Measurements from ENCODE around the gene SAP25.

Gene SAP25

DNA sequence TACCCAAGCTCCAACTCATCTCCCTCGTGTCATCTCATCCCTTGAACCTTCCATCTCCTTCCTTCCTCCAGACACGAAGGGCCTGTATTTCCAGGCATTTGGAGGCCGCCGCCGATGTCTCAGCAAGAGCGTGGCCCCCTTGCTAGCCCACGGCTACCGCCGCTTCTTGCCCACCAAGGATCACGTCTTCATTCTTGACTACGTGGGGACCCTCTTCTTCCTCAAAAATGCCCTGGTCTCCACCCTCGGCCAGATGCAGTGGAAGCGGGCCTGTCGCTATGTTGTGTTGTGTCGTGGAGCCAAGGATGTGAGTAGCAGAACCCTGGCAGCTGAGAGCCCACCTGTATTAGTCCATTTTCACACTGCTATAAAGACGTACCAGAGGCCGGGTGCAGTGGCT is 17.9 kb upstream of the SAP25 start:
- no peak for FAIRE-seq

DNA sequence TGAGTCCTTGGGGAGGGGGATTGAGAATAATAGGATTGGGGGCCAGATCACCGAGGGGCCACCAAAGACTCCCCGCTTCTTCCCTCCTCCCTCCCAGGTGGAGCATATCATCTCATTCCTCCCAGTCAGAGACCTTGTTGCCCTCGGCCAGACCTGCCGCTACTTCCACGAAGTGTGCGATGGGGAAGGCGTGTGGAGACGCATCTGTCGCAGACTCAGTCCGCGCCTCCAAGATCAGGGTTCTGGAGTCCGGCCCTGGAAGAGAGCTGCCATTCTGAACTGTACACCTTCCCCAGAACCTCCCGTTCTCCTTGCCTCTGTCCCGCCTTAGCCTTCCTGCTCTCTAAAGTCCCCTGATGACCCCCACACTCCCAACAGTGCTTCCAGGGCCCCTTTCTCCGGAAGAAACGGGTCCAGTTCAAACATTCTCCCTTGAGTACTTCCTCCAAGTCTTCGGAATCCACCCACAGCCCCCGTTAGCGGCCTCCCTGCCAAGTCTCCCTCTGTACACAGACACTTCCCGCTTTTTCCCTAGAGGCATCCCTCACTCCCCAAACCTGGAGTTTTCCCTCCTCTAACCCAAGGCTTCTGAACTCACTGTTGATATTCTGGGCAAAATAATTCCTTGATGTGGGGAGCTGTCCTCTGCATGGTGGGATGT is 16.5 kb upstream of the SAP25 start:
- no peak for FAIRE-seq

DNA sequence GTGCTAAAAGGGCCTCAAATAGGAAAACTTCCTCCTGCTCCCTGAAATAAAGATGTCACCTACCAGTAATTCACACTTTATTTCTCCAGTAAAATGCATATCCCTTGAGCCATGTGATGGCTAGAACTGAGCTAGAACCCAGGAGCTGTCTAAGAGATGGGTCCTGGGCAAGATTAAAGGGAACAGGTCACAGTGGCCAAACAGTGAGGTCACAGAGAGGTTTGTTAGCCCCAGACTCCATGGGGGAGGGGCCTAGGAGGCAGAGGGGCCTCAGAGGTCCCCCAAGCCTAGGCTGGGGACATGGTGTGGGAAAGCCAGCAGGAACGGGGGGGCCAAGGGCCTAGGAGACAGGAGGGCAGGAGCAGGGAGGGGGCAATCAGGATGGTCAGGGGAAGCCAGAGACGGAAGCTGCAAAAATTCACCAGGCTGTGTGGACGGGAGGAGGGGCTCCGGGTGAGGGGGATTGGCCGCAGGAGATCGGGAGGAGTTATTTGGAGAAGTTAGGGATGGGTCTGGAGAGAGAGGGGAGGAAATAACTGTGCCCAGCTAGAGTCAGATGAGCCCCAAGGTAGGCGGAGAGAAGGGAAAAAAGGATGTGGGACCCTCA is 15.7 kb upstream of the SAP25 start:
- FAIRE-seq, result no peak

DNA sequence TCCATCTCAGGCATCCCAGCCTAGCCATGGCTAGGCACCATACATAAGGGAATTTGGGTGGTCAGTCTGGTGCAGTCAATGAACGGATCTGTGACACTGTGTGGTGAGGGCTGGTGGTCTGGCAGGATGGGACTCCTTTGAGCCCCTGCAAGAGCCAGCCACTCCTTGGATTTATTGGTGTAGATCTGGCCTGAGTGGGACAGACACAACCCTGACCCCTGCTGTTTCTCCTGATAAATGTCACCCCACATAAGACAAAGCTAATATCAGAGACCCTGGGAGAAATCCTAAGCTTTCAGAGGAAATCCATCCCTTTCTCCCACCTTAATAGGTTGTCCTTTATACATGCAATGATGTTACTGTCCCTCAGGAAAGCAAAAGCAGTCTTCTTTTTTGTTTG is 14.7 kb upstream of the SAP25 start:
- no peak for FAIRE-seq

DNA sequence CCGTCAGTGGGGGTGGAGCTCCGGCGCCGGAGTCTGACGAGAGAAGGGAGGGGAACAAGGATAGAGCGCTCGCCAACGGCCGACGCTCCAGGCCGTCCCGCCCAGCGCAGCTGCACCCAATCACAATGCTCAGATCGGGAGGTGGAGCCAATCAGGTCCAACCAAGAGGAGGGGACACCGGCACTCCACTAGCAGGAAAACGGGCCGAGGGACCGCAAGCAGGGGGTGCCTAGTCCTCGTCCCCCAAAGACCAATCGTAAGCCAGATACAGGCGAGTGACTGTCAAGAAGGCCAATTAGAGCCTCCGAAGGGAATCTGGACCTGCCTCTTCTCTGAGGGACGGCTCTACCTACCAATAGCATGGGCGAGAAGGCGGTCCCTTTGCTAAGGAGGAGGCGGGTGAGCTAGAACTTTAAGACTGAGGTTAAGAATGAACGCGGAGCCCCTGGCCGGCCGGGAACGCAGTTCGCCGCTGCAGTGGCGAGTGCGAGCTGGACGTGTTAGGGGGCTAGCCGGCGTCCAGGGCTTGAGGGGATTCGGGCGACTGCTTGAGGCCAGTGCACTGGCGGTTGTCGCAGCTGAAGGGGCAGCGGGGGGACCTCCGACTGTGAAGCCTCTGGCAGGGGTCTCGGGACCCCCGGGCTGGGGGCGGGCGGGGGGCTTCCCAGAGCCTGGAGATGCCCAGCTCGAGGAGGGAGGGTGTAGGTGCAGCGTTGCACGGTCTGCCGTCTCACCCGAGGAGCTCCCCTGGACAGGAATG is 12.7 kb upstream of the SAP25 start, which contains the start of gene FBXO24:
FBXO24 (plus strand) TSS at position 63 of the 760 bp plus-strand sequence; CDS start at position 361, 298 bp downstream.
- FAIRE-seq, result peak; percentile 90

DNA sequence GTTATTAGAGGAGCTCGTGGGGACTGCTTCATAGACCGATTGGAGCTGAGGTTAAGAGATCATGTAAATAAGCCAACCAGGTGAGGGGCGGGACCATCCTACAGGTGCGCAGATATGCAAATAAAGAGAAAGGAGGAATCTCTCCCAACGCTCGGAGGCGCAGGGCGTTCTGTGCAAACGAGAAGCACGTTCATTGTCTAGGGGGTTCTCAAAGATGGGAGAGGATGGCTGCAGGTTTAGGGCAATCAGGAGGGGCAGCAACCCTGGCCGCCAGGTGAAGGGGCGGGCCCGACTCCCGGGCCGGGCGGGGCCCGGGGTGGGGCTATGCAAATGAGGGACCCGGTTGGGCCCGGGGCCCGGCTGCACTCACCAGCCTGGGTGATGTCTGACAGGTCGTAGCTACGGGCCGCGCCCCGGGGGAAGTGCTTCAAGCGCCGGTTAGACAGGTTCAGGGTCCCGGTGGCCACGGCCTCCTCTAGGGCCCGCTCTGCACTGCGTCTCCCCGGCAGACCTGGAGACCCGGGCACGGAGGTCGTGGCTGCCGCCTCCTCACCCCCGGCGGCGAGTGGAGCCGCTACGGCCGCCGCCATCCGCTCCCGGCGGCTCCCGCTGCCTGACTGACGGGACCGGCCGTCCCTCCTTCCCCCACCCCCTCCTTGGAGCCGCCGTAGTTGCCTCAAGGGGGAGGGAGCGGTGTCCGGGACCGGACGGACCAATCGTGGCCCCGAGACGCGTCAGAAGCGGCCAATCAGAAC is 12.0 kb upstream of the SAP25 start, which contains the start of gene LRCH4:
LRCH4 (minus strand) TSS at position 619 of the 755 bp plus-strand sequence; CDS start at position 590, 29 bp downstream.
- FAIRE-seq, result no peak

DNA sequence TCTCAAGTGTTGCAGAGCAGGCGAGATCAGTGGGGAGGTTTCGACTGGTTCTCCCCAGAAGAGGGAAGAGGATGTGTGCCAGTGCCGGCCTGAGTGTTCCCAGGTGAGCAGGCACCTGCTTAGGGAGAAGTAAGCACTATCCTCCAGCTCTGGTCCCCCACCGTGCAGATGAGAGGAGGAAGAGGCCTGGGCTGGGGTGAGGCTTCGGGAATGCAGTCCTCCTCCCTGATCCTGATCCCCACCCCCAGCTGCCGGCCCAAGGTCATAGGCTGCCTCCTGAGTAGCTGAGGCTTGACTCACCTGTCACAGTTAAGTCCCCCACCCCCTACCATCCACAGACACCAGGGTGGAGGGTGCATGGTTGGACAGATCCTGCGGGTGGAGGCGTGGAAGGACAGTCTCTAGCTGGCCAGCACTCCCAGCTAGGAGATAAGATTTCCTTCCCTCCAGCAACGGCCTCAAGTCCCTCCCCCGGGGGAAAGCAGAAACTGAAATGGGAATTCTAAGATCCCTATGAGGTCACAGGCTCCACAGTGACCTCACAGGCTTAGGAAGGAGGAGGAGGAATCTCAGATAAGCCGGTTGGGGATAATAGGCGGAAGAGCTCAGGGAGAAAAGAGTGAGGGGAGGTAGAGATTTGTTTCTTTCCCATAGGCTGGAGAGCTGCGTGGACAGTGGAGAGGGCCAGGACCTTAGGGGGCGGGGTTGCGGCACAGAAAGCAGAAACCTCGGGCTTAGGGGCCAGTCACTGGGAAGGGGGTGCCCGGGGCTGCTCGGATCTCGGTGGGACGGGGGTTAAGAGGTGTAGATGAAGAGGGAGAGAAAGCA is 11.2 kb upstream of the SAP25 start:
- FAIRE-seq, result no peak

DNA sequence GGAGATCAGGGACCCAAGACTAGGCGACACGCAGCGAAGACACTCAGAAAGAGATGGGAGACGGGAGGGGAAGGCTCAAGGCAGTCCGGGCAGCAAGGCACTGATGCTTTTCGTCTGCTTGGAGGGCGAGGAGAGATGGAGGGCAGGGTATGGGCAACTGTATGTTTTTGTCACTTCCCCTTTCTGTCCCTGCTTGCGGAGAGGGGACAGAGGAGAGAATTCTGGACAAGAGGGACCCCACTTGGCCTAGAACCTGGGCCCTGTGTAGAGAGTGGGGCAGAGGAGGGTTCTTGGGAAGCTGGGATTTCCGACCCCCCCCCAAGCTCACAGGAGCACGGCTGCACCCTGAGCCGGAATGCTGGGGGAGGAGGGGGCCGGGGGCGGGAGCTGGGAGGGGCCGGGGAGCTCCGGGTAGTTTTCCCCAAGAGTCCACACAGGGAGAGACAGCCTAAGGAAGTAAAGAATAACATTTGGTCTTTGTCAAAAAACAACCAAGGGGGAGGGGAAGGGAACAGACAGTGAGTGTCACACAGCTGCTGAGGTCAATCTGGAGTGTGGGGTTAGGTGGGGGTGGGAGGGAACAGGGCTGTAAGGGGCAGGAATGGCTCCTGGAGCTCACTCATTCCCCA is 10.5 kb upstream of the SAP25 start:
- FAIRE-seq, result no peak

DNA sequence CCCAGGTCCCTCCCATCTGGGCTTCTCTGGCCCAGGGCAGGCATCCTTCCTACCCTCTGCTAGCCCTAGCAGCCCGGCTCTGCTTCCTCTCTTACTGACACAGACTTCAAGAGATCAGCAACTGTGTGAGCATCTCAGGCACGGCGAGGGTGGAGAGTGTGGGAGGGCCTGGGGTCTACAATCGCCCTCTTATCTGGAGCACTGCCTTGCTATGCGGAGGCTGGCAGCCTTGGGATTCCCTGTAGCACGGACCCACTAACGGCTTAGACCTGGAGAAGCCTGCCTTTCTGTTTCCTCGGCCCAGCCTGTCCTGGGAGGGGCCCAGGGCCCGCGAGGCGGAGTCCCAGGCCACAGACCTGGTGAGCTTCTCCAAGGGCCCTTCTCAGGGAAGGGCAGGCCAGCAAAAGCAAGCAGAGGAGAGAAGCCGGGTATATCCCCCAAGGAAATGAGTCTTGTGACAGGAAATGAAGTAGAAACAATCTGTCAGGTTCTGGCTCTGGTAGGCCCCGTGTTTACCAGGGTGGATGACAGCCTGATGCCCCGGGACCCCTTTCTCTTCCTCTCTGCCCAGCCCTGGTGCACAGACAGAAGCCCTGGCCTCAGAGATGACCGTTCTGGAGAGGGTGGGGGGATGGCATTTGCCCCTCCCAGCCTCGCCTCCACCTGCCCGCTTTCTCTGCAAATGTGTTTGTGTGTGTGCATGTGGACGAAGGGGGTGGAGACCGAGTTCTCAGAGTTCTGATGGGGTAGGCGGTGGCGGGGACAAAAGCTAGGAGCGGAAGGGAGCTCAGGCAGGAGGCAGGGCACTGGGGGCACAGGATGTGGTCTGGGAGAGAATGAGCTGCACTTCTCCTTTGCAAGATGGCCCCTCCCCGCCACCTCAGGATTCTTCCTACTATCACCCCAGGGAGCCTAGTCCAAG is 9.7 kb upstream of the SAP25 start:
- FAIRE-seq, result no peak

DNA sequence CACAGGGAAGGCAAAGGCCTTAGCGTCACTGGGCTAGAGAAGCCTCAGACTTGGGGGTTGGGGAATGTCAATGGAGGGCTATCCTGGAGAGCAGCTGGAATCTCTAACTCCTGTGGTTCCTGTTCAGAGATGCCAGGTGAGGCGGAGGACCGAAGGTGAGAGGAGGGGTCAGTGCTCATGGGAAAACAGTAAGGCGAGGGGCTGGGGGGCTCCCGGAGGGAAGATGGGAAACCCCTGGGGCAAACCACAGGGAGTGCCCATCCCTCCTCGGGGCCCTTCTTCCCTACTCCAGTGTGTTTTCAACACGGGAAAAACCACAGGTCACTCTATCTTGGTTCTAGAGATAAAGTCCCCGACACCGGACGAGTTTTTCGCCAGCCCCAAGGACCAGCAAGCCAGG is 8.9 kb upstream of the SAP25 start:
- no peak for FAIRE-seq

DNA sequence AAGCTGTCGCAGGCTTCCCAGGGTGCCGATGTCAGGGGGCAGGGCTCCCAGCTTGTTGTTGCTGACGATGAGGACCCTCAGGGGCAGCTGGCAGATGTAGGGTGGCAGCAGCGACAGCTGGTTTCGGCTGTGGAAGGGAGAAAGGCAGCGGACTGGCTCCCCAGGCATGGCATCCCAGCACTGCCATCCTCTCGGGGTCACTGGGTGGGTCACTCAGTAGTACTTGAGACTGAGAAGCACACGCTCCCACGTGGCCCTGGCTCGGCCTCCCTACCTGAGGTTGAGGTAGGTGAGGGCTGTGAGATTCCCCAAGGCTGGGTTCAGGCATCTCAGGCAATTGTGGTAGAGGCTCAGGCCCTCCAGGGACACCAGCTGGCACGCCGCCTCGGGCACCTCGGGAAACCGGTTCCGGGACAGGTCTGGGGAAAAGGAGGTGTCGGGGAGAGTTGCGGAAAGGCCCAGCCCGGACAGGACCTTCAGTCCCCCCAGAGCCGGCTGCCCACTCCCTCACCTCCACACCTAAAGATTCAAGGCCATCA is 8.4 kb upstream of the SAP25 start:
- no peak for FAIRE-seq

DNA sequence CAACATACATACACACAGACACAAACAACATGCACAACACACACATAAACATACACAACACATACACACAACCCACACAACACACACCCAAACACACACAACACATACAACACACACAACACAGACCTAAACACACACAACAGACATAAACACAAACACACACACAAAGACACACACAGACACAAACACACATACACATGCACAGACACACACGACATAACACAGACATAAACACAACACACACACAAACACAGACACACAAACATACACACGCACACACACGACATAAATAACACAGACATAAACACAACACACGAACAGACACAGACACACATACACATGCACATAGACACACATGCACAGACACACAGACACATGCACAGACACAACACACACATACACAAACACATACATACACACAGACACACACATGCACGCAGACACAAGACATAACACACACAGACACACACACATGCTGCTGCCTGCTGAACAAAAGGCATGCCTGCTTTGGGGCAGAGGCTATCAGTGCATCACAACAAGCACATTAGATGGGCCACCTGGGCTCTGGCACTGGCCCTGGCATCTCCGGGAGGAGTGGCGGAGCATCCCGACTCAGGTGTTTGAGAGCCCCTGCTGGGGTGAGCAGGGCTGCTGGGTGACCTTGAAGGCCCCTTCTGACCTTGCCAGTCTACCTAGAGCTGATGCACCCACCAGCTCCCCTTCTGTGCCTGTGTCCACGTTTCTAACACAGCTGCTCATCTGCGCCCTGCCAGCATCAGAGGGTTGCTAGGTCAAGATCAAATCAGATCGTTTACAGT is 7.0 kb upstream of the SAP25 start:
- FAIRE-seq, result no peak

DNA sequence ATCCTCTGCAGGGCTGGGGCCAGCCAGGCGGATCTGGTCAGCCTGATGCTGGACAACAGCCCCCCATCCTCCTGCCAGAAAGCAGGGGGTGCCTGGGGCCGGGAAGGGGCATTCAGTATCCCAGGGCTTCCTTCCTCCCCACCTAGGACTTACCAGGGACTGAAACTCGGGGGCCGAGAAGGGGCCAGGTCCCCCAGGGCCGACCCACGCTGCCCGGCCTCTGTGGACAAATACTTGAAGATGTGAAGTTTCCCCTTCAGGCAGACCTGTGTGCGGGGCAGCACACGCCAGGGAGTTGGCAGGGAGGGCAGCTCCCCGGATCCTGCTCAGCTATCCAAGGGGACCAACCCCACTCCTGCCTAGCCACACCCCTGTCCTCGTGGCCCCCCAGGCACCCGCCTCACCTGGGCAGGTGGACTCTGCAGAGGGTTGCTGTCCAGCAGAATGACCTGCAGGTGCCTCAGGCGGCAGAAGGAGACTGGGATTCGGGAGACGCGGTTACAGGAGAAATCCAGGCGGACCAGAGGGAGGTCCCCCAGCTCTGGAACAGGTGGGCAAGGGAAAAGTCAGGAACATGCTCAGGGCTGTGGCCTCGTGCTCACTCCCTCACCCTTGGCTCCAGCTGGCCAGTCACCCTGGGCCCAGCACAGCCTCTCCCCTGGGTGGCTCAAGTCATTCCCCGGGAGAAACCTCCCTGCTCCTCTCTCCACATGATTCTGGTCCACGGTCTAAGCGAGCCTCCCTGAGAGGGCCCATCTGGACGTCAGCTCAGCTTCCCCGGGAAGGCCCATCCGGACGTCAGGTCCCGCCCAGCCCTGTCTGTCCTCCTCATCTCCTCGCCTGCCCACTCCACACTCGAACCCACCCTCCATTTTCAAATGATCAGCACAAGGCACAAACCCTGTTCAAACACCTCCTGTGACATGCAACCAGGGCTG is 4.8 kb upstream of the SAP25 start:
- FAIRE-seq, result no peak

DNA sequence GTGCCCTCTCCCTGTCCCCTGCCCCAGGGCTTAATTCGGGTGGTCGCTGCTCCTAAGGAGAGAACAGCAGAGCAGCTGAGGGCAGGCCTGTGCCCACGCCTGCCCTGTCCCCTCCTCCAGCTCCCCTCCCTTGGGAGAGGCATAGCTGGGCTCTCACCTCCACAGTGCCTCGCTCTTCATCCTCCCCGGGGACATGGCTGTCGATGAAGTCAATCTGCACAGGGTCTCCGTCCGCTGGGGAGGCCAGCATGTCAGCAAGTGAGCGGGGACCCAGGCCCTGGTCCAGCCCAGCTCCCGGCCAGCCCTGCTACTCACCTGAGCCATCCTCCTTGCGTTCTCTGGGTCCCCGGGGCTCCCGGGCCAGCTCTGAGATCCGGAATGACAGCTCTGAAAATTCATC is 3.8 kb upstream of the SAP25 start:
- no peak for FAIRE-seq

DNA sequence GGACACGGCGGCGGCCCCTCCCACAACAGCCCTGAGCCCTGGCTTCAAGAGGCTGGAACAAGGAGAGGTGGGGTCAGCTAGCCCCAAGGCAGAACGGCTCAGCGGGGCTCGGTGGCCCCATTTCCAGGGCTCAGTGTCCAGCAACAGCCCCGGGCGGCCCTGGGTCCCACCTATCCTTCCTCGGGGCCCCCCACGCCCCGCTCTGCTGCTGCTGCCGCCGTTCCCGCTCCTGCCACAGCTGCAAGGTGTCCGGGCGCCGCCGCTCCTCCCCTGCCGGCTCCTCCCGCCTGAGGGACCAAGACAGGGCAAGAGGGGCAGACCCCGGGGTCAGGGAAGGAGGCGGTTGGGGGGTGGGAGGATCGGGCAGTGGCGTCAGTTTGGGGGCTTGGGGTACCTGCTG is 3.4 kb upstream of the SAP25 start:
- FAIRE-seq, result no peak

DNA sequence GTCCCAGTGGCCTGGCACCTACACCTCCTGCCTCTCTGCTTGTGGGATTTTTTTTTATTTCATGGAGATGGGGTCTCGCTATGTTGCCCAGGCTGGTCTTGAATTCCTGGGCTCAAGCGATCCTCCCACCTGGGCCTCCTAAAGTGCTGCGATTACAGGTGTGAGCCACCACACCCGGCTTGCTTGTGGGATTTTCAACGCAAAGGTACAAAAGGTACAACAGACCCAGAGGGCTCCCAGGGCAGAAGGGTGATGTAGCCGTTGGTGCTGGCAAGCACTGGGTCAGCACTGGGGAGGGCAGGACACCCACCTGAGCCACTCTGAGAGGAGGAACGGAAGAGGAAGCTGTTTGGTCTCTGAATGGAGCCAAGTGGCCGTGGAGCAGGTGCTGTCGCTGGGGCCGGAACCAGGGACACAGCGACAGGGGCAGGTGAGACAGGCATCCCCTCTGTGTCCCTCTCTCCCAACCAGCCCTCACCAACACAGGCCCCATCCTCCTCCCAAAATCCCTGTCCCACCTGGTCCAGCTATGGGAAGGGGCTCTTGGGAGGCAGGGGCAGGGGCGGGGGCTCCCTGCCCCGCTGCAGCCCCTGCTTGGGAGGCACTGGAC is 2.8 kb upstream of the SAP25 start:
- no peak for FAIRE-seq

DNA sequence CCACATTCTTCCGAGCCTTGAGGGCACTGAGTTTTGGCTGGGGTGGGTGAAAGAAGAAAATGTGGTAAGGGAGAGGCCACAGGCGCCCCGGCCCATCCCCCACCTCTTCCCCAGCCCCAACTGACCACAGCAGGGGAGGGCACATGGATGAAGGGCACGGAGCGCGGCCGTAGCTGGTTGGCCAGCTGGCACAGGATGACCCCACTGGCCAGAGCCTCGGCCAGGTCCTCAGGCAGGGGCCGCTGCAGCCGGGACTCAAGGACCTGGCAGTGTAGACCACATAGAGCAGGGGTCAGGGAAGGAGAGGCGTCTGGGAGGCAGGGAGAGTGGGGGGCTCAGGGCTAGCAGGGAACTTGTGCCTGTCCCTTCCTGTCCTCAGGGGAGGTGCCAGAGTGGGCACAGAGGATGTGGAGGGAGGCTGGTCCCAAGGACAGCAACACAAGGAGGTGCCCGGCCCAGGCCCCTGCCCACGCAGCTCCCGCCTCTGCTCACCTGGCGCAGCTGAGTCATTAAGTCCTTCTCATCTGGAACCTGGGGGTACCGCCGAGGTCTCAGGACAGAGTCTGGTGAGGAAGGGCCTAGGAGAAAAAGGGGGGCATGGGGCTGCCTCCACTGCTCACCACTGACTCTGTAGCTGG is 2.2 kb upstream of the SAP25 start:
- no peak for FAIRE-seq

Data from islet of Langerhans (tissue), 1 donor.